Stimulated activated CD8-positive, alpha-beta memory T cell treated with anti-CD3 and anti-CD28 coated beads, Interleukin-7, amount 100 ng/mL, for 24 hours (primary cell): ENCODE results near the gene RBM14.
"Not testable (repeated sequence)": the region's sequence is repeated elsewhere in the genome, so short reads cannot be mapped to it uniquely, and the experiment has no call there.

Experiments used
- DNase-seq: peaks from one replicate; pipeline ENCODE4 v3.0.0-alpha.2; 2020; ENCODE audit warnings: low read depth

The RBM14 gene

GRCh38 chr11:66600219-66600618, 16.2 kb upstream of the RBM14 start:
- no peak for DNase-seq

- DNase-seq = no peak
Measured at GRCh38 chr11:66600631-66601233, 15.7 kb upstream of the RBM14 start.

- DNase-seq = no peak
Measured at GRCh38 chr11:66603072-66603471, 13.4 kb upstream of the RBM14 start.

- no peak for DNase-seq
Measured at GRCh38 chr11:66604155-66604554, 12.3 kb upstream of the RBM14 start.

- not testable (repeated sequence) for DNase-seq
Measured at GRCh38 chr11:66606608-66607007, 9.8 kb upstream of the RBM14 start.

- DNase-seq = no peak
Measured at GRCh38 chr11:66607126-66607834, 9.2 kb upstream of the RBM14 start.

- DNase-seq = no peak
Measured at GRCh38 chr11:66609721-66610617, 6.5 kb upstream of the RBM14 start.

GRCh38 chr11:66612458-66612857, 4.0 kb upstream of the RBM14 start:
- no peak for DNase-seq

GRCh38 chr11:66614073-66614472, 2.4 kb upstream of the RBM14 start:
- DNase-seq = no peak

GRCh38 chr11:66617155-66617834, 865 bp downstream of the RBM14 start:
- no peak for DNase-seq

GRCh38 chr11:66619080-66619554, 2.7 kb downstream of the RBM14 start:
- no peak for DNase-seq

- no peak for DNase-seq
Measured at GRCh38 chr11:66624450-66624849, 8.0 kb downstream of the RBM14 start.

- no peak for DNase-seq
Measured at GRCh38 chr11:66625041-66625751, 8.8 kb downstream of the RBM14 start.

GRCh38 chr11:66625752-66626149, 9.3 kb downstream of the RBM14 start:
- DNase-seq = no peak

- no peak for DNase-seq
Measured at GRCh38 chr11:66626382-66626781, 10.0 kb downstream of the RBM14 start.

GRCh38 chr11:66626926-66627325, 10.5 kb downstream of the RBM14 start:
- no peak for DNase-seq

GRCh38 chr11:66628061-66628603, 11.7 kb downstream of the RBM14 start:
- no peak for DNase-seq

GRCh38 chr11:66629356-66629755, 12.9 kb downstream of the RBM14 start:
- no peak for DNase-seq

GRCh38 chr11:66631883-66632282, 15.5 kb downstream of the RBM14 start:
- DNase-seq = no peak

- no peak for DNase-seq
Measured at GRCh38 chr11:66632952-66633351, 16.5 kb downstream of the RBM14 start.

- no peak for DNase-seq
Measured at GRCh38 chr11:66636411-66636810, 20.0 kb downstream of the RBM14 start.
